ENCODE data around the gene CD33. TPM values are rescaled to one million over a fixed set of nuclear protein-coding genes. Genes with fewer than 3 reads are reported as not detected.

The CD33 gene
- total RNA-seq, 6 experiments from 2014 or later, result not detected

- H3K36me3 Mint-ChIP-seq (ENCODE audit: low read depth), result no peaks in the 10 kb centered on the region
- DNase-seq, result no peak
- no peak overlapping the region for H3K4me3 Mint-ChIP-seq
- H3K27me3 Mint-ChIP-seq (ENCODE audit: insufficient read depth), result peaks cover 3% of the 10 kb centered on the region
- H3K27ac Mint-ChIP-seq, result no peak overlapping the region
- H3K9me3 Mint-ChIP-seq, result peaks cover 42% of the 10 kb centered on the region
- H3K4me1 Mint-ChIP-seq (ENCODE audit: low read depth), result no peaks in the 10 kb centered on the region
- TF ChIP-seq CTCF (IDR thresholded peaks at IDR 0.05), result no peak
Observed at GRCh38 chr19:51198641-51199040, 26.2 kb upstream of the CD33 start.

- DNase-seq, result no peak
- Mint-ChIP-seq H3K4me1 (ENCODE audit: low read depth) (no peaks in the 10 kb centered on the region), H3K4me3 (no peak overlapping the region), H3K27ac (no peak overlapping the region), H3K9me3 (peaks cover 39% of the 10 kb centered on the region), H3K27me3 (ENCODE audit: insufficient read depth) (peaks cover 1% of the 10 kb centered on the region; the same call in 1 of the 2 replicates), H3K36me3 (ENCODE audit: low read depth) (no peaks in the 10 kb centered on the region)
- no peak for TF ChIP-seq CTCF (IDR thresholded peaks at IDR 0.05)
Observed at GRCh38 chr19:51200071-51200666, 24.7 kb upstream of the CD33 start.

GRCh38 chr19:51201712-51202111 is 23.2 kb upstream of the CD33 start:
- H3K9me3 Mint-ChIP-seq, result peaks cover 41% of the 10 kb centered on the region
- H3K4me3 Mint-ChIP-seq, result no peak overlapping the region
- H3K27ac Mint-ChIP-seq, result no peak overlapping the region
- no peak for TF ChIP-seq CTCF (IDR thresholded peaks at IDR 0.05)
- no peaks in the 10 kb centered on the region for H3K4me1 Mint-ChIP-seq (ENCODE audit: low read depth)
- no peaks in the 10 kb centered on the region; the same call in 1 of the 2 replicates for H3K27me3 Mint-ChIP-seq (ENCODE audit: insufficient read depth)
- no peaks in the 10 kb centered on the region for H3K36me3 Mint-ChIP-seq (ENCODE audit: low read depth)
- DNase-seq, result no peak

- Mint-ChIP-seq H3K4me1 (ENCODE audit: low read depth) (no peaks in the 10 kb centered on the region), H3K36me3 (ENCODE audit: low read depth) (no peaks in the 10 kb centered on the region), H3K4me3 (no peak overlapping the region), H3K9me3 (peaks cover 39% of the 10 kb centered on the region), H3K27ac (no peak overlapping the region), H3K27me3 (ENCODE audit: insufficient read depth) (no peaks in the 10 kb centered on the region; the same call in 1 of the 2 replicates)
- TF ChIP-seq CTCF (IDR thresholded peaks at IDR 0.05), result no peak
- no peak for DNase-seq
Observed at GRCh38 chr19:51203916-51204315, 21.0 kb upstream of the CD33 start.

GRCh38 chr19:51204321-51204720 is 20.6 kb upstream of the CD33 start:
- Mint-ChIP-seq H3K36me3 (ENCODE audit: low read depth) (no peaks in the 10 kb centered on the region), H3K4me1 (ENCODE audit: low read depth) (no peaks in the 10 kb centered on the region), H3K27ac (no peak overlapping the region), H3K4me3 (no peak overlapping the region), H3K27me3 (ENCODE audit: insufficient read depth) (no peaks in the 10 kb centered on the region; the same call in 1 of the 2 replicates), H3K9me3 (peaks cover 38% of the 10 kb centered on the region)
- TF ChIP-seq CTCF (IDR thresholded peaks at IDR 0.05), result no peak
- no peak for DNase-seq

Measured in HFFc6 (cell line).